Measurements from ENCODE around the gene PRKN. TPM values are rescaled to one million over a fixed set of nuclear protein-coding genes. Genes with fewer than 3 reads are reported as not detected.
A peak's percentile ranks its signal among the peaks of the same experiment; 100 is the strongest.

PRKN gene
- total RNA-seq, 1 donor from 2014 or later = 1.2 TPM

GRCh38 chr6:161440299-161440698 is 1287.3 kb downstream of the PRKN start:
- H3K27me3 ChIP-seq (ENCODE audit: control insufficient read depth, insufficient read depth, low read length) = no peaks in the 10 kb centered on the region
- H3K4me3 ChIP-seq (ENCODE audit: low read depth, low read length) = no peak overlapping the region
- no peaks in the 10 kb centered on the region for H3K36me3 ChIP-seq (ENCODE audit: control insufficient read depth, insufficient read depth, low read length)
- DNase-seq (ENCODE audit: low read depth) = no peak
- TF ChIP-seq CTCF (IDR thresholded peaks at IDR 0.05; ENCODE audit: insufficient read depth, low read length, poor library complexity, severe bottlenecking) = no peak

DNA sequence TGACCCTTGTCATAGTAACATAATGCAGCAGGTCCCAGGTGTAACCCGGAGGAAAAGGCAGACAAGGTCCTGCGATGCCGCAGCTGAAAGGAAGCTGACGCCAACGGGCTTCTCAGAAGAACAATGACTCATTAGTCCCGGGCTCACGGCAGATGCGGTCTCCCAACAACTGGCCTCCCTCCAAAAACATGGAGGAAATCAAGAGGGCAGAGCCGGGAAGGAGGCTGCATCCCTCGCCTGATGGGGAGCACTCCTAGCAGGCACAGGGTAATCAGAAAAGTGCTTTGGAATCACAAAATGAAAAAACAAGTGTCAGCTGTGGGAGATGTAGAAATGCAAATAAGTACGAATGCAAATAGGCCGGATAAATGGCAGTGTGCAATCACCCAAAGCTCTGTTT is 1288.5 kb downstream of the PRKN start:
- Histone ChIP-seq H3K36me3 (ENCODE audit: control insufficient read depth, insufficient read depth, low read length) (no peaks in the 10 kb centered on the region), H3K27me3 (ENCODE audit: control insufficient read depth, insufficient read depth, low read length) (no peaks in the 10 kb centered on the region), H3K4me3 (ENCODE audit: low read depth, low read length) (no peak overlapping the region)
- DNase-seq (ENCODE audit: low read depth) = peak; percentile 81
- no peak for TF ChIP-seq CTCF (IDR thresholded peaks at IDR 0.05; ENCODE audit: insufficient read depth, low read length, poor library complexity, severe bottlenecking)

DNA sequence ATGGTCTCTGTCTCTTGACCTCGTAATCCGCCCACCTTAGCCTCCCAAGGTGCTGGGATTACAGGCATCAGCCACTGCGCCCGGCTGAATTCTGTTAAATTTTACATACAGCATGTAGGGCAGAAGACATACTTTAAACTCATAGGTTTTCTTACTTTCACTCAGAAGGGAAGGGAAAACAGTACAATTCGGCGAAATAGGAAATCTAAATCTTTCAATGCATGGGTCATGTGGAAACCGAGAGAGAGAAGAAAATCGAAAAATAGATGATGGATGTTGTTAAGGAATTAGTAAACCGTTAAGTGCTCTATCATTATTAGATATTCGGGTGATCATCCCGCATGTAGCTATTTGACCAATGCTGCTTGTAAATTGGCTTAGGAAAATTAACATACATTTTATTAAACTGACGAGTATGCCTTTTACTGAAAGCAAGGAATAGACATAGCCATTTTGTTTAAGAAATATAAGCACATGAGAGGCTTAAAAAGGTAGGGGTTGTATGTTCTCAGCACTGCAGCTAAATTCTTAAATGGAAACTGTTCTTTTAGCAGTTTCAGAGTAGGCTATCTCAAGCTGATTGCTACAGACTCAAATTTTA is 1289.0 kb downstream of the PRKN start:
- no peaks in the 10 kb centered on the region for H3K36me3 ChIP-seq (ENCODE audit: control insufficient read depth, insufficient read depth, low read length)
- H3K27me3 ChIP-seq (ENCODE audit: control insufficient read depth, insufficient read depth, low read length) = no peaks in the 10 kb centered on the region
- TF ChIP-seq CTCF (IDR thresholded peaks at IDR 0.05; ENCODE audit: insufficient read depth, low read length, poor library complexity, severe bottlenecking) = no peak
- DNase-seq (ENCODE audit: low read depth) = no peak
- no peak overlapping the region for H3K4me3 ChIP-seq (ENCODE audit: low read depth, low read length)

DNA sequence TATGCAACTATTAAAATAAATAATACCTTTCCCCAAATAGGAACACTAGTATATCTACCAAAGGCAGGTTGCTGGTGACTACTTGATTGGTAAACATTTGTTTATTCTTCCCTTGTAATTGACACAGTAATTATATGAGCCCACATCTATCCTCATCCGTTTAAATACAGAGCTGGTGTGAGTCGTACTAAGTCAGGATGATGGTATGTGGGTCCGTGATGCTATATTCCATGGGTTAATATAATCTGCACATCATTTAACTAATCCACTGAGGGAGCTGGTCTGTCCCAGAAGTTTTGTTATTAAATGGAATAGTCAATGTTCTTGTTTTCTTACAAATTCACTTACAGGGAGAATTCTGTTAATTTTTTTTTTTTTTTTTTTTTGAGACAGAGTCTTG is 1289.7 kb downstream of the PRKN start:
- H3K27me3 ChIP-seq (ENCODE audit: control insufficient read depth, insufficient read depth, low read length) = no peaks in the 10 kb centered on the region
- no peak for DNase-seq (ENCODE audit: low read depth)
- no peaks in the 10 kb centered on the region for H3K36me3 ChIP-seq (ENCODE audit: control insufficient read depth, insufficient read depth, low read length)
- TF ChIP-seq CTCF (IDR thresholded peaks at IDR 0.05; ENCODE audit: insufficient read depth, low read length, poor library complexity, severe bottlenecking) = no peak
- no peak overlapping the region for H3K4me3 ChIP-seq (ENCODE audit: low read depth, low read length)

GRCh38 chr6:161436106-161436876 is 1291.3 kb downstream of the PRKN start:
- no peak for DNase-seq (ENCODE audit: low read depth)
- Histone ChIP-seq H3K4me3 (ENCODE audit: low read depth, low read length) (no peak overlapping the region), H3K36me3 (ENCODE audit: control insufficient read depth, insufficient read depth, low read length) (no peaks in the 10 kb centered on the region), H3K27me3 (ENCODE audit: control insufficient read depth, insufficient read depth, low read length) (no peaks in the 10 kb centered on the region)
- no peak for TF ChIP-seq CTCF (IDR thresholded peaks at IDR 0.05; ENCODE audit: insufficient read depth, low read length, poor library complexity, severe bottlenecking)

DNA sequence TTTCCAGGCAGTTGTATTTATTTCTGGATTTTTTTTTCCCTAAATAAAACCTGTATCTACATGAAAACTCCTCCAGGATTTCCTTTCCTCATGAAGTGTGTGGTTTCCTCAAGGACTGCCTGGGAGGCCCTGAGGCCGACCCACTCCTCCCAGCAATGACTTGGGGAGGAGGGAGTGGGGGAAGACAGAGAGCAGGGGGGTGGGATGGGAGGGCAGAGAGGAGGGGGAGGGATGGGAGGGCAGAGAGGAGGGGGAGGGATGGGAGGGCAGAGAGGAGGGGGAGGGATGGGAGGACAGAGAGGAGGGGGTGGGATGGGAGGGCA is 1291.9 kb downstream of the PRKN start:
- TF ChIP-seq CTCF (IDR thresholded peaks at IDR 0.05; ENCODE audit: insufficient read depth, low read length, poor library complexity, severe bottlenecking) = no peak
- no peaks in the 10 kb centered on the region for H3K27me3 ChIP-seq (ENCODE audit: control insufficient read depth, insufficient read depth, low read length)
- no peak overlapping the region for H3K4me3 ChIP-seq (ENCODE audit: low read depth, low read length)
- no peak for DNase-seq (ENCODE audit: low read depth)
- H3K36me3 ChIP-seq (ENCODE audit: control insufficient read depth, insufficient read depth, low read length) = no peaks in the 10 kb centered on the region

All from kidney epithelial cell (primary cell).